Activated CD4-positive, alpha-beta T cell treated with anti-CD3 and anti-CD28 coated beads, Interleukin-10, Interleukin-2, amounts not matched to agents 100 ng/mL and 50 ng/mL, durations not matched to agents 16 hours and 8 hours (primary cell): ENCODE measurements around the gene PUM2.

ENCODE experiments used
- DNase-seq: peaks from one replicate; pipeline ENCODE4 v3.0.0-alpha.2; 2020

PUM2 gene

DNA sequence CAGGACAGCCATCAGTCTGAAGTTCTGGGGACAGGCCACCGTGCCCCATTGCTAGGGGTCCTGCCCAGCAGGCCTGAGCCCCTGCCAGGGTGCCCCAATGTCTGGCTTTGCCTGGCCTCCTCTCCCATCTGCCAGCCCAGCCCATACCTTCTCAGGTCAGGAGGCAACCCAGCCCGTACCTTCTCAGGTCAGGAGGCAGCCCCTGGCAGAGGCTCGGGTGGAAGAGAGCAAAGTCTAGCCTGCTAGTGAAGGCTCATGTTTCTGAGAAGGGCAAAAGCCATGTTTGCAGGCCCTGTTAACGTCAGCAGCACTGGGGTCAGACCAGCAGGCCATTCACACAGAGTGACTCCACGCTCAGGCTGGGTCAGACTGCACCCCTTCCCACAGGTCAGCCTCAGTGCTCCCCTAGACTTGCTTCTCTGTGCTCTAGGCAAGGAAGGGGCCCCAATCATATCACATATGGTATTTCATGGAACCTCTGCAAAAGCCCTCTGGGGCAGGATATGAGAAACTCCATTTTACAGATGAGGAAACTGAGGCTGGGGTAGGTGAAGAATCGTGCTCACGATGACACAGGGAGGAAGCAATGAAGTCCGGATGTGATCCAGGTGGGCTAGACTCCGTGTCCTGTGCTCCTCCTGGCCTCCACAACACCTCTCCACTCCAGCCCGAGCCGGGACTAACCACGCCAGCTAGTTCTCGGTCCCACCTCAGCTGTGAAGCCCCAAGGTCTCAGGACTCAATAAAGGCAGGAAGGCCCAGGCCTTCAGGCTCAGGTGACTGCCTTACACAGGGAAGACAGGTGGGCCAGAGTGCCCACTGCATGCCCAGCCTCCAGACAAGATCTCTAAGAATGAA is 135.2 kb downstream of the PUM2 start:
- DNase-seq, result no peak

- no peak for DNase-seq
Observed at GRCh38 chr2:20214566-20215182, 136.0 kb downstream of the PUM2 start.

GRCh38 chr2:20213651-20214565 is 136.7 kb downstream of the PUM2 start:
- no peak for DNase-seq

- no peak for DNase-seq
Observed at GRCh38 chr2:20212871-20213503, 137.7 kb downstream of the PUM2 start.

GRCh38 chr2:20212459-20212870 is 138.2 kb downstream of the PUM2 start:
- DNase-seq, result no peak

- no peak for DNase-seq
Observed at GRCh38 chr2:20211860-20212458, 138.7 kb downstream of the PUM2 start.

DNA sequence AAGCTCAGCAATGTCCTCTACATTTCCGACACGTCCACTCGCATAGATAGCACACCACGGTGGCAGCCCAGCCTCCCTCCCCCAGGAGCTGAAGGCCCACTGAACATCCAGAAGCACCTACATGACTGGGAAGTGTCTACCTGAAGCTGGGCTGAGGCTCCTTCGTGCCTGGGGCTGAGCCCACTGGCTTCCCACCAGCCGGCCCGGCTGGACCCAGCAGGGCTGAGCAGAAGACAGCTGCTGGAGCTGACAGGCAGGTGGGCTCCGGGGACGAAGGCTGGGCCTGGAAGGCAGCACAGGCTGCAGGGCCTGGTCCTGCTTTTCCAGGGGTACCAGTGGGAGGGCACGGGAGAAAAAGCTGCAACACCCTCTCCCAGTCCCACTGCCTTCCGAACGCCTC is 139.2 kb downstream of the PUM2 start:
- no peak for DNase-seq

DNA sequence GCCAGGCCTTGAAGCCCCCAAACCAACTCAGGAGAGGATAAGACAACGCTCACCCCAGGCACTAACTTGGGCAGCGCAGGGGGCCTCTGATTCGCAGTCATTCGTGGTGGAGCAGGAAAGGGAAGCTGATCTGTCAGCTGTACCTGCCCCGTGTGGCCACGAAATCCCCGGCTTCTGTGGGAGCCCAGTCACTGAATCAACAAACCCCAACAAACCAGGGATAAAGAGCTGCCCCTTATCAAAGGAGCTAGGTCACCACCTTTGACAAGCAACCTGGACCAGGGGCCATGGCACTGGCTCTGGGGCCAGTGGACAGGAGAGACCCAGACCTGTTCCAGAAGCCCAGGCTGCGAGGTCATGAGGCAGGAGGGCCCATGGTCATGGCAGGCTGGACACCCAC is 140.2 kb downstream of the PUM2 start:
- no peak for DNase-seq

DNA sequence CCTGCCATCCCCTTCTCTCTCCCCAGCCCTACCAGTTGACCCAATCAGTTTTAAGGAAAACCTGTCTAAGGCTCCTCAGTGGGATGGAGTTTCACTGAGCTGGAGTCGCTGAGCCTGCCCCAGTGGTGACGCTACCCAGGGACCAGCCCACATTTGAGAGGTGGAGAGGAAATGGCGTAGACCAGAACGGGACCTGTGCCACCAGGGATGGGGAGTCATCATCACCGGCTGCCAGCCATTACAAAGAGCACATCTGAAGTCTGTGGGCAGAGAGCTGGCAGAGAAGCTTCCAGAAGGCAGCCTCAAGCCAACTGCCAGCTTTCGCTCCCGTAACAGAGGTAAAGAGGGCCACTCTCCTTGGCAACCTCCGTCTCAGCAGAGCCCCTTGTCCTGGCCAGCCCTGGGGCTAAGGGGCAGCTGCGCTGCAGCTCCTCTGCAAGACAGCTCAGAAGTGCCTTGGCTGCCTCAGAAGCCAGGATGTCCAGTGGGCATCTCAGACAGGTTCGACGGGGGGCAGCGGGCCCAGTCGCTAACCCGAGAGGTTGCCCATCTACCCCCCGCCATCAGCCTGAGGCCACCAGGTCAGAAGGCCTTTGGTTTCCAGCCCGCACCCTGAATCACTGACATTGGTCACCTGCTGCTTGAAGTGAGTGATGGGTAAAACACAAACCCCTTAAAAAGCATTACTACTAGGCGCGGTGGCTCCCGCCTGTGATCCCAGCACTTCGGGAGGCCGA is 141.1 kb downstream of the PUM2 start:
- DNase-seq, result no peak

DNA sequence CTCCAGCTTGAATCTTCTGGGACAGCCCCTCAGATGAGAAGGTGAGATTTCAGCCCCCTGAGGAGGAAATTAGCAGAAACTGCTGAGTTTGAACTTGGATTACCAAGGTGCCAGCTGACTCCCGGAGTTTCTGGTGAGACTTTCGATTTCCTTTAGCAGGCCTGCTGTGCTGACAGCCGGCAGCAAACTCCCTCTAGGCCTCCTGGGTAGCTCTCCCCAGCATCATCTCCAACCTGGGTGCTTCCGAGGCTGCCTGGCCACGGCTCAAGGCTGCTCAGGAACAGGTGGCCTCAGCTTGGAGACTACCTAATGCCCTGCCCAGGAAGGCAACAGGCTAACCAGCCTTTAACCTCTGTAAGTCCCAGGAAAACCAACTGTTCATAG is 142.2 kb downstream of the PUM2 start:
- DNase-seq, result no peak

- DNase-seq, result no peak
Observed at GRCh38 chr2:20207051-20207450, 143.6 kb downstream of the PUM2 start.

- DNase-seq, result no peak
Observed at GRCh38 chr2:20205915-20206524, 144.6 kb downstream of the PUM2 start.

DNA sequence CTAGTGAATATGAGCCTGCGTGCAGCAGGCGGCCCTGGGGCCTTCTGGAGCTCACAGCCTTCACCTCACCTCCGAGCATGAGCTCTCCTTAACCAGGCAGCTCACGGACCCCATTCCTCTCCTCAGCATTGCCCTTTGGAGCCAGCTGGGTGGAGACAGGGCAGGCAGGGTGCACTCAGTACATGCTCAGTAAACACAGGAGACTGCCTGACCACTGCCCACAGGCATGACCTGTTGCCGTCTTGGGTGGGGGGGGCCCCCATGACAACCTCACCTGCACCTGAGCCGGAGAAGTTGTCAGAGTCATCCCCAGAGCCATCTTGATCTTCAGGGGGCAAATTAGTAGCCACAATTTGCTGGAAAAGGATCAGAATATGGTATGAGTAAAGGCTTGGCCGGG is 145.6 kb downstream of the PUM2 start:
- DNase-seq, result no peak

- DNase-seq, result no peak
Observed at GRCh38 chr2:20203521-20204225, 147.0 kb downstream of the PUM2 start.

DNA sequence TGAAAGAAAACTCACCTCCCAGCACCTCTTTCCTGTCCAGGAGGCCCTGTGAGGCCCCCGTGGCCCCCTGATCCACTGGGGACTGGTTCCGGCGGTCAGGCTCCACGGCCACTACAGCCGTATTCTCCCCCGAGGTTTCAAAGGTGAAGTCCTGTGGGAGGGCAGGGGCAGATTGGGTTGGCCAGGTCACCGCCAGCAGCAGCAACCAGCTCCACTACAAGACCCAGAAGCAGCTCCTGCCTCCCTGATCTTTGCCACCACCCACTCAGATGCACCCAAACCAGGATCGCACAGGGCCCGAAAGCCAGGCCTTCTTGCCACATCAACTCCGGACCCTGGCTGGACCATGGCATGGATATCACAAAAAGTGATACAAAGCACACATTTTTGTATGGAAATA is 147.6 kb downstream of the PUM2 start:
- DNase-seq, result no peak

- no peak for DNase-seq
Observed at GRCh38 chr2:20201671-20202070, 149.0 kb downstream of the PUM2 start.

GRCh38 chr2:20200697-20201555 is 149.7 kb downstream of the PUM2 start:
- DNase-seq, result no peak

- DNase-seq, result no peak
Observed at GRCh38 chr2:20199633-20200270, 150.9 kb downstream of the PUM2 start.
